ENCODE measurements around the gene NEK9.

Gene NEK9

GRCh38 chr14:75063491-75064204 is 63.2 kb downstream of the NEK9 start, which contains the start of gene ACYP1:
ACYP1 (minus strand) TSS chr14:75064024; CDS start chr14:75063553, 471 bp downstream.
- DNase-seq: peak; percentile 92 to 95 (median 94)

- no peak for DNase-seq
Observed at GRCh38 chr14:75063013-75063412, 63.8 kb downstream of the NEK9 start.

- DNase-seq: no peak
Observed at GRCh38 chr14:75060420-75060819, 66.4 kb downstream of the NEK9 start.

- DNase-seq: no peak
Observed at GRCh38 chr14:75059642-75060041, 67.2 kb downstream of the NEK9 start.

GRCh38 chr14:75054421-75054820 is 72.4 kb downstream of the NEK9 start:
- no peak for DNase-seq

GRCh38 chr14:75053396-75054291 is 73.2 kb downstream of the NEK9 start:
- no peak for DNase-seq

DNA sequence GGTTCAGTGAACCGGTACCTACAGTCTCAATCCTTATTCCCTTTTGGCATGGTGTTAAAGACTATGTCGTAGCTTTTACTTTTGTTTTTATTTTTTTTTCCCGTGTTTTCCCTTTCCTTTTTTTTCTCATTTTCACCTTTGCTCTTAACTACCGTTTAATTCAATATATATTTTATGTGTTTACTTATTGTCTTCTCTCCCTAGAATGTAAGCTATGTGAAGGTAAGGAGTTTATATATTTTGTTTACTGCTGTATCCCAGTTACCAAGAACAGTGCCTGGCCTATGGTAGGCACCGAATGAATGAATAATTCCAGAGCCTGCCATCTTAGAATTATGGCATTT is 75.3 kb downstream of the NEK9 start:
- no peak for DNase-seq

DNA sequence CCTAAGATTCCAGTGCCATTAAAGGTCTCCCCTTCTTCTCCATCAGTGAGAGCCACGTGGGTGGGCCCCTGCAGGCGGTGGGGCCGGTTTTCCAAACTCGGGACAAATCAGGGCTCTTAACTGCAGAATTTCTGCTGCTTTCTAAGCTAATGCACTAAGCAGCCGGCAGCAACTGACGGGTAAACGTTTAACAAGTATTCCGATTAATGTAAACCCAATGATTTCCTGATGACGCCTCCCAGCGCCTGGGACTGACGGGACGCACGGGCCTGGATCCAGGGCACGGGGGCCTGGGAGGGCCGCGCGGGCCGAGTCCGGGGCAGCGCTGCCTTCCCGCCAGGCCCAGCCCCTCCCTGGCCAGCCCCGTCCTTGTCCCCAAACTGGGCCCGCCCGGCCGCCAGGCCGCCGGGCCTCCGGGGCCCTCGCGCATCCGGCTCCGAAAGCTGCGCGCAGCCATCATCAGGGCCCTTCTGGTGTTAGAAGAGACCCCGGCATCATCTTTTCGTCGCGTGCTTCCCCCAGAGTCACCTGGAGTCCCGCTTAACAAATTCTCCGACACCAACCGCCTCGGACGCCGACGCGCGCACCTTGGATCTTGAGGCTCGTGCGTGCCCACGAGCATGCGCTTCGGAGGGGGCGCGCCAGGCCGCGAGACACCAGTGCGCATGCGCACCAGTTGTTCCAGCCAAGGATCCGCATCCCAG is 75.8 kb downstream of the NEK9 start, which contains the start of gene MLH3:
MLH3 (minus strand) TSS at position 616 of the 704 bp plus-strand sequence. CDS start 1,812 bp downstream, outside the sequence.
- DNase-seq: peak; percentile 83 to 93 (median 89)

- DNase-seq: peak in 2 of 4 experiments; percentile 29 to 63
Observed at GRCh38 chr14:75049731-75050201, 77.1 kb downstream of the NEK9 start.

- DNase-seq: no peak
Observed at GRCh38 chr14:75049136-75049535, 77.7 kb downstream of the NEK9 start.

- DNase-seq: no peak
Observed at GRCh38 chr14:75048101-75048500, 78.7 kb downstream of the NEK9 start.

DNA sequence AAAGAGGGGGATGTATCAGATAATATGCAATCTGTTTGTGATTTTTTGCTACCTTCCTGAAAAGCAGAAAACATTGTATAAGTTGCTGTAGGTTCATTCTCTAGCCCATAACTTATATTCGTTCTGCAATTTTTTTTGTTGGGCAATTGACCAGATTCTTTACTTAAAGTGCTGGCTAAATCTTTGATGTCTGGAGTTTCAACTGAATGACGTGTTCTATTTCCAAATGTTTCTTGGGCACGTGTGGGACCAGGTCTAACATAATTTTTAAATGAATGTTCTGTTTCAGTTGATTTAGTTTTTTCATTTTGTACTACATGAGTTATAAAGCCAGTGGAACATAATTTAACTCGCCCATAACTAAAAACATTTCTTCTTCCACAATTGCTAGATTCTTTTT is 79.3 kb downstream of the NEK9 start:
- no peak for DNase-seq

- DNase-seq: no peak
Observed at GRCh38 chr14:75046899-75047298, 79.9 kb downstream of the NEK9 start.

- DNase-seq: no peak
Observed at GRCh38 chr14:75046275-75046674, 80.6 kb downstream of the NEK9 start.

- DNase-seq: no peak
Observed at GRCh38 chr14:75044752-75045151, 82.1 kb downstream of the NEK9 start.

DNA sequence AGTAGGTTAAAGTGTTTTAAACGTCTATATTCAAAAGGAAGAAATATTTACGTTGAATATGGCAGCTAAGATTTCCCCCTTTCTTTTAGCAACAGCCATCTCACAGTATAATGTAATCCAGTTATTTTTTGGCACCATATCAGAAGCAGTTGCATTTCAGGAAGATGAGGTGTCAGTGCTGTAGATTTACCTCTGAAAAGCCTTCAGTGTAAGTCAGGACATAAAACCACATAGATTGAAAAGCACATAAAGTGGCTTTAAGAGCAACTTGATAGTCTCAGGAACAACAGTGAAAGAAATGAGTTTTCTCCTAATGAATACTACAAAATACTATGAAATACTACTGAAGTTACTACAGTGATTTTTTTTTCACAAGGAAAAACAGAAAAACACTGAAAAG is 82.5 kb downstream of the NEK9 start:
- no peak for DNase-seq

- no peak for DNase-seq
Observed at GRCh38 chr14:75042035-75042434, 84.8 kb downstream of the NEK9 start.

- no peak for DNase-seq
Observed at GRCh38 chr14:75041613-75042012, 85.2 kb downstream of the NEK9 start.

DNA sequence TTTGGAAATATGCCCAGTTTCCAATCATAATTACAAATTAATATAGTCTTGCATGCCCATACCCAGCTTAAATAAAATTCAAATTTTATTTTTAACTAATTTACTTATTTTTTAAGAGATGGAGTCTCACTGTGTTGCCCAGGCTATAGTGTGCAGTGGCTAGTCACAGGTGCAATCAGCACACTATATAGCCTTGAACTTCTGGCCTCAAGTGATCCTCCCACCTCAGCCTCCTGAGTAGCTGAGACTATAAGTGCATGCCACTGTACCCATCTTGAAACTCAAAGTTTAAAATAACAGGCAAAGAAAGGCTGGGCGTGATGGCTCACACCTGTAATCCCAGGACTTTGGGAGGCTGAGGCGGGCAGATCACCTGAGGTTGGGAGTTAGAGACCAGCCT is 85.9 kb downstream of the NEK9 start:
- no peak for DNase-seq

DNA sequence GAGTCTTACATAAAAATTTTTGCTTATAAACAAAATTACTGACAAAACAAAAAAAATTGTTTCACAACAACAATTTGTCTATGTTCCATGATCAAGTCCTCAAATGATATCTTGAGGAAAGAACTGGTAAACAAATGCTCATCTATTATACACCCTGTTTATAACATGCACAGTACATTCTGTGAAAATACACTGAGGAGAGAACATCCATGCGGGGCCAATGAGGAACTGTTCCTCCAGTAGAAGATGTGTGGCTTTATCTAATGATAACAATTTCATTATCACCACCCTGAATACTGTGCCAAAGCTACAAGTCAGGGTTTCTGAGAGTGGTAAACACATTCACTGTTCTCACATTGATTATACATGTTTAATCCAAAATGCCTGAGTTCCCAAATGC is 86.3 kb downstream of the NEK9 start:
- DNase-seq: no peak

GRCh38 chr14:75032939-75033338 is 93.9 kb downstream of the NEK9 start:
- DNase-seq: no peak

GRCh38 chr14:75030147-75030546 is 96.7 kb downstream of the NEK9 start:
- DNase-seq: no peak
